Measurements from ENCODE around the gene SRCIN1.

Gene SRCIN1

DNA sequence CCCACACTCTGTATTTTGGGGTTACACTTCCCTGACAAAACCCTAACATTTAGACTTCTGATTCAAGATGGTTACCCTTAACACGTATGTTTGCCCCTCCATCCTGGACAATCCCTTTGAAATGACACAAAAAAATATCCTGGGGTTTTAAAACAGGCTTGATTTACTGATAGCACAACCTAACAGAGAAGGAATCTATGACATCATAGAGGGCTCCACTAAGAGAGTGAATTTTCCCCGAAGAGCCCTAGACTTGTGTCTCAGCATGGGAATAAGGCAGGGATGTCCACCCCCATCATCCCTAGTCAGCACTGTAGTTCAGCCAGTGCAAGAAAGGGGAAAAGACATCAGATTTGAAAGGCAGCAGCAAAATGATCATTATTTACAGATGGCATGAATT lies 15.8 kb upstream of the SRCIN1 start:
- TF ChIP-seq TAF1 (IDR thresholded peaks at IDR 0.05; ENCODE audit: borderline replicate concordance, insufficient read depth, low read length) (no peak), POLR2AphosphoS5 (IDR thresholded peaks at IDR 0.05; ENCODE audit: low read depth, low read length) (no peak), SIN3A (IDR thresholded peaks at IDR 0.05; ENCODE audit: borderline replicate concordance, insufficient read depth, low read length) (no peak), FOXP2 (optimal IDR thresholded peaks at IDR 0.05; ENCODE audit: borderline replicate concordance, extremely low read depth, extremely low read length, insufficient read depth) (no peak)
- TF ChIP-seq, protein P1, sequence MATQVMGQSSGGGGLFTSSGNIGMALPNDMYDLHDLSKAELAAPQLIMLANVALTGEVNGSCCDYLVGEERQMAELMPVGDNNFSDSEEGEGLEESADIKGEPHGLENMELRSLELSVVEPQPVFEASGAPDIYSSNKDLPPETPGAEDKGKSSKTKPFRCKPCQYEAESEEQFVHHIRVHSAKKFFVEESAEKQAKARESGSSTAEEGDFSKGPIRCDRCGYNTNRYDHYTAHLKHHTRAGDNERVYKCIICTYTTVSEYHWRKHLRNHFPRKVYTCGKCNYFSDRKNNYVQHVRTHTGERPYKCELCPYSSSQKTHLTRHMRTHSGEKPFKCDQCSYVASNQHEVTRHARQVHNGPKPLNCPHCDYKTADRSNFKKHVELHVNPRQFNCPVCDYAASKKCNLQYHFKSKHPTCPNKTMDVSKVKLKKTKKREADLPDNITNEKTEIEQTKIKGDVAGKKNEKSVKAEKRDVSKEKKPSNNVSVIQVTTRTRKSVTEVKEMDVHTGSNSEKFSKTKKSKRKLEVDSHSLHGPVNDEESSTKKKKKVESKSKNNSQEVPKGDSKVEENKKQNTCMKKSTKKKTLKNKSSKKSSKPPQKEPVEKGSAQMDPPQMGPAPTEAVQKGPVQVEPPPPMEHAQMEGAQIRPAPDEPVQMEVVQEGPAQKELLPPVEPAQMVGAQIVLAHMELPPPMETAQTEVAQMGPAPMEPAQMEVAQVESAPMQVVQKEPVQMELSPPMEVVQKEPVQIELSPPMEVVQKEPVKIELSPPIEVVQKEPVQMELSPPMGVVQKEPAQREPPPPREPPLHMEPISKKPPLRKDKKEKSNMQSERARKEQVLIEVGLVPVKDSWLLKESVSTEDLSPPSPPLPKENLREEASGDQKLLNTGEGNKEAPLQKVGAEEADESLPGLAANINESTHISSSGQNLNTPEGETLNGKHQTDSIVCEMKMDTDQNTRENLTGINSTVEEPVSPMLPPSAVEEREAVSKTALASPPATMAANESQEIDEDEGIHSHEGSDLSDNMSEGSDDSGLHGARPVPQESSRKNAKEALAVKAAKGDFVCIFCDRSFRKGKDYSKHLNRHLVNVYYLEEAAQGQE (IDR thresholded peaks at IDR 0.05; ENCODE audit: insufficient read depth in 1 of 2, low read depth in 2 of 2, low read length in 2 of 2) = no peak

DNA sequence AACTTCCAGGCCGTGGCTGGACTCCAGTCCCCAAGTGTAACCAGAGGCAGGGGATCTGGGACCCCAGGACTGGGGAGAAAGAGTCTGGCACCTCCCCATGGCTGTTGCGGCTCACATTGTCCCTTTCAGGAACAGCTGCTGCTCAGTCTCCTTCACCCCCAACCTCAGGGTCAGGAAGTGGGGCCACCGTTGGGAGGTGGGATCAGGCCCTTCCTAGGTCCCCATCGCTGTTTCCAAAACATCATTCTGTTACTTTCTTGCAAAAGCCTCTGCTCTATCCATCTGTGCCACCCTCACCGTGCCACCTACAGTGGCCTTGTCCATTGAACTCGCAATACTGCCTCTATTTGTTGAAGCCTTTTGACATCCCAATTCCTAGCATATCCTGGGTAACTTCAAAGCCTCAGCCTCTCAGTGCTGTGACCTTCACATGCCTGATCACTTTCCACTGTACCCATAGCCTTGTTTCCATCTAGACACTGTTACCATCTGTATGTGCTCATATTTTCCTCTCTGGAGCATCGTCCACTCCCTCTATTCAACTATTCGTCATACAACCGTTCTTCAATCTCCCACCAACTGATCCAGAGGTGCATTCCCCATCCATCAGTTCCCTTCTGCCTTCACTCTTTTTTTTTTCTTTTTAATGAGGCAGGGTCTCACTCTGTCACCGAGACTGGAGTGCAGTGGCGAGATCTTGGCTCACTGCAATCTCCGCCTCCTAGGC lies 15.0 kb upstream of the SRCIN1 start:
- no peak for TF ChIP-seq SIN3A (IDR thresholded peaks at IDR 0.05; ENCODE audit: borderline replicate concordance, insufficient read depth, low read length)
- TF ChIP-seq POLR2AphosphoS5 (IDR thresholded peaks at IDR 0.05; ENCODE audit: low read depth, low read length) = no peak
- TF ChIP-seq TAF1 (IDR thresholded peaks at IDR 0.05; ENCODE audit: borderline replicate concordance, insufficient read depth, low read length) = no peak
- TF ChIP-seq, protein P1 (IDR thresholded peaks at IDR 0.05; ENCODE audit: insufficient read depth in 1 of 2, low read depth in 2 of 2, low read length in 2 of 2) = no peak
- TF ChIP-seq FOXP2 (optimal IDR thresholded peaks at IDR 0.05; ENCODE audit: borderline replicate concordance, extremely low read depth, extremely low read length, insufficient read depth) = no peak

DNA sequence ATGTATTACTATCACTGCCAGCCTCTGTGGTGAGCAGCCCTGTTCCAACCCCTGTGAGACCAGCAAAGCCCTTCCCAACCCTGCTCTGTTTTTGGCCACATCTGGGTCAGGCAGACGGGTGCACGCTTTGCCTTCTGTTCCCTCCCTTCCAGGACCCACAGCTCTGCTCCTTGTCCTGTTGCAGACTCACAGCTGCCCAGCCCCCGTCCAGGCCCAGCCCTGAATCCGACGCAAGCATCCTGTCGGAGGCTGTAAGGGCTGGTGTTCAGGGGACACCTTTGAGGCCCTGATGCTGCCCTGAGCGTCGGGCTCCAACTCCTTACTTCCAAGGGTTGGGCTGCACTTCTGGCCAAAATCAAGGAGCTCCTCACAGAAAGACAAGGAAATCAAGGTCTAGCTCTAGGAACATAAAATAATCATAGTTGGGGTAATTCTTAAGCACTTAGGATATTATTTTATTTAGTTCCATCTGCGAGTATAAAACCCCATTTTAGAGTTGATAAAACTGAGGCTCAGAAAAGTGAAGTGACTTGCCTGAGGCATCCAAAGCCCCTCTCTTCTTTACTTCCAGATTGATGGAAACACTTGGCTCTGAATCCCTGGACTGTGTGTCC lies 14.3 kb upstream of the SRCIN1 start:
- TF ChIP-seq SIN3A (IDR thresholded peaks at IDR 0.05; ENCODE audit: borderline replicate concordance, insufficient read depth, low read length) (no peak), FOXP2 (optimal IDR thresholded peaks at IDR 0.05; ENCODE audit: borderline replicate concordance, extremely low read depth, extremely low read length, insufficient read depth) (no peak), TAF1 (IDR thresholded peaks at IDR 0.05; ENCODE audit: borderline replicate concordance, insufficient read depth, low read length) (no peak), POLR2AphosphoS5 (IDR thresholded peaks at IDR 0.05; ENCODE audit: low read depth, low read length) (no peak)
- TF ChIP-seq, protein P1 (IDR thresholded peaks at IDR 0.05; ENCODE audit: insufficient read depth in 1 of 2, low read depth in 2 of 2, low read length in 2 of 2) = no peak

DNA sequence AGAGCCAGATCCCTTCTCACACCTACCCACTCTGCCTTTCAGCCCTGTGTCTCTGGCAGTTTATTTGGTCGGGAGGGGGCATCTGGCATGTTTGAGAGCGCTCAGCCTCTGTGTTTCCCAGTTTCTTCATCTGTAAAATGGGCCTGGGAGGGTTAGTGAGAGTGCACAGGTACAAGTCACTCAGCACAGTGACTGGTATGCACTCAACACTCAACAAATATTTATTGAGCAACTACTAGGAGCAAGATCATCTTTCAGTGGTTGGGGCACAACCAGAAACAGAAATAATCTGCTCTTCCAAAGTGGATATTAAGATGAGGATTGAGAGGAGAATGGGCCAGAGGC lies 13.7 kb upstream of the SRCIN1 start:
- TF ChIP-seq FOXP2 (optimal IDR thresholded peaks at IDR 0.05; ENCODE audit: borderline replicate concordance, extremely low read depth, extremely low read length, insufficient read depth) (no peak), SIN3A (IDR thresholded peaks at IDR 0.05; ENCODE audit: borderline replicate concordance, insufficient read depth, low read length) (no peak), POLR2AphosphoS5 (IDR thresholded peaks at IDR 0.05; ENCODE audit: low read depth, low read length) (no peak), TAF1 (IDR thresholded peaks at IDR 0.05; ENCODE audit: borderline replicate concordance, insufficient read depth, low read length) (no peak)
- TF ChIP-seq, protein P1 (IDR thresholded peaks at IDR 0.05; ENCODE audit: insufficient read depth in 1 of 2, low read depth in 2 of 2, low read length in 2 of 2) = no peak
